ENCODE results near the gene DOP1A.

DOP1A gene, protein sequence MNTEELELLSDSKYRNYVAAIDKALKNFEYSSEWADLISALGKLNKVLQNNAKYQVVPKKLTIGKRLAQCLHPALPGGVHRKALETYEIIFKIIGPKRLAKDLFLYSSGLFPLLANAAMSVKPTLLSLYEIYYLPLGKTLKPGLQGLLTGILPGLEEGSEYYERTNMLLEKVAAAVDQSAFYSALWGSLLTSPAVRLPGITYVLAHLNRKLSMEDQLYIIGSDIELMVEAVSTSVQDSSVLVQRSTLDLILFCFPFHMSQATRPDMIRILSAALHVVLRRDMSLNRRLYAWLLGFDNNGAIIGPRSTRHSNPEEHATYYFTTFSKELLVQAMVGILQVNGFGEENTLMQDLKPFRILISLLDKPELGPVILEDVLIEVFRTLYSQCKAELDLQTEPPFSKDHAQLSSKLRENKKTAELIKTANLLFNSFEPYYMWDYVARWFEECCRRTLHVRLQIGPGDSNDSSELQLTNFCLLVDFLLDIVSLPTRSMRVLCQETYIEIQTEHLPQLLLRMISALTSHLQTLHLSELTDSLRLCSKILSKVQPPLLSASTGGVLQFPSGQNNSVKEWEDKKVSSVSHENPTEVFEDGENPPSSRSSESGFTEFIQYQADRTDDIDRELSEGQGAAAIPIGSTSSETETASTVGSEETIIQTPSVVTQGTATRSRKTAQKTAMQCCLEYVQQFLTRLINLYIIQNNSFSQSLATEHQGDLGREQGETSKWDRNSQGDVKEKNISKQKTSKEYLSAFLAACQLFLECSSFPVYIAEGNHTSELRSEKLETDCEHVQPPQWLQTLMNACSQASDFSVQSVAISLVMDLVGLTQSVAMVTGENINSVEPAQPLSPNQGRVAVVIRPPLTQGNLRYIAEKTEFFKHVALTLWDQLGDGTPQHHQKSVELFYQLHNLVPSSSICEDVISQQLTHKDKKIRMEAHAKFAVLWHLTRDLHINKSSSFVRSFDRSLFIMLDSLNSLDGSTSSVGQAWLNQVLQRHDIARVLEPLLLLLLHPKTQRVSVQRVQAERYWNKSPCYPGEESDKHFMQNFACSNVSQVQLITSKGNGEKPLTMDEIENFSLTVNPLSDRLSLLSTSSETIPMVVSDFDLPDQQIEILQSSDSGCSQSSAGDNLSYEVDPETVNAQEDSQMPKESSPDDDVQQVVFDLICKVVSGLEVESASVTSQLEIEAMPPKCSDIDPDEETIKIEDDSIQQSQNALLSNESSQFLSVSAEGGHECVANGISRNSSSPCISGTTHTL (N-terminal part only)

GRCh38 chr6:83067448-83068439 is at the start of gene DOP1A:
Gene DOP1A (plus strand): TSS chr6:83067671. CDS start chr6:83096978, 29,307 bp downstream.
- DNase-seq (ENCODE audit: extremely low read depth in 1 of 2, low read depth in 1 of 2) = peak; percentile 93 to 95

DNA sequence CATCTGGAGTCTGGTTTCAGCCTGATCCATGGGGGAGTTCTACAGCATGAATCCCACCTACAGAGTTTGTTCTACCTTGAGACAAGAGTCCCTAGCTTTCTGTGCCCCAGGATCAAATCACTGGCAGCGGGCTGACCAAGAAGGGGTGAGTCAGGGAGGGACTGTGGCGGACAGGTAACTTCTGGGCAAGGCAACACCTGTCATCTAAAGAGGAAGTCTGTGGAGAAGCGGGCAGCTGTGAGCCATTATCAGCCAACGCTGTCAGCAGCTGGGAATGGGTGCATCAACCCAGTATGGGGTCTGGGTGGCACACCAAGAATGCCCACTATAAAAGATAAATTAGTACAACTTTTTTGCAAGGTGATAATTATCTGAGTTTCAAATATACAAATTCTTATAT is 47.7 kb upstream of the DOP1A start:
- DNase-seq (ENCODE audit: extremely low read depth in 1 of 2, low read depth in 1 of 2) = no peak

- no peak for DNase-seq (ENCODE audit: extremely low read depth in 1 of 2, low read depth in 1 of 2)
These were observed 35.8 kb upstream of the DOP1A start for GRCh38 chr6:83031689-83032088.

DNA sequence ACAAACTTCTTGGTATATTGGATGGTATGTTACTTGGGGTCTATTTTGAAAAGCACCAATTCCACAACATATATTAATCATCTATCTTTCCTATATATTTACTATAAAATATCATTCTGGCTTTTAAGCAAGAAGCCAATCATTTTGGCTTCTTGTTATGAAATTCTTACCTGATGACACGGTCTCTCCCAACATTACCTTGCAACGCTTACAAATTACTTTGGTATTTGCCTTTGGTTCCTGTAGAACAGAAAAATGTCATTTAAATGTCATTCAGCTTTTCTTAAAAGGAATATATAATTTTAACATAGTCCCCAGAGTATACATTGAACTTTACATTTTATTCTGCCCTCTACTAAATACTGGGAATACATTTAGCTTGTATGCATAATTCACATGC is 29.2 kb upstream of the DOP1A start:
- DNase-seq (ENCODE audit: extremely low read depth in 1 of 2, low read depth in 1 of 2) = no peak

GRCh38 chr6:83042467-83043053 is 24.9 kb upstream of the DOP1A start:
- DNase-seq (ENCODE audit: extremely low read depth in 1 of 2, low read depth in 1 of 2) = no peak

GRCh38 chr6:83044091-83044768 is 23.2 kb upstream of the DOP1A start:
- no peak for DNase-seq (ENCODE audit: extremely low read depth in 1 of 2, low read depth in 1 of 2)

DNA sequence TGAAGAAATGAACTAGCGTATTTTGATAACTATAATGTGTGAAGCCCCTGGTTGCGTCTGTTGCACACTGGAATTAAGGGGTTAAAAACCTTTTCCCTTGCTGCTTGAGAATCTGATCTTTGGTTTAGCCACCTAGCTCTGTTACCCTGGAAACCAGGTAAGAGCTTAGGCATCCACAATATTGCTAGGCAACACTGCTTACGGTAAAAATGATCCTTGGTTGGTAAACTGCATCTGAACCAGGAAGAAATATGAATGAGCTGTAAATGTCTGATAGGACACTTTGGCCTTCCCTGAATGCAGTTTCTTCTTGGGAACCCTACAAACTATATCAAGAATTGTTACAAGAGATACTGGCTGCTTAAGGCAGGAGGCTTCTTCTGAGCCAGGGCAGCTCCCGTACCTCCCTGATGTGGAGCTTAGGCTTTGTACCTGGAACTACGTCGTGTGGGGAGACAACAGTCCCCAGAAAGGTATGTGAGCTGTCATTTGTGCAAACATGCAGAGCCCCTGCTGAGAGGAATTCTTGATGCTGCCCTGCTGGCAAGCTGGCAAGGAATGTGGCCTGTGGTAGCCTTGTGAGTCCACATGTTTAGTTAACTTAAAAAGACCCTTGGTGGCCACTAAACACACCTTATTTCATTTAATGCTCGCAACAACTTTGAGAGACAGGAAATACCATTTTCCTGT is 20.3 kb upstream of the DOP1A start:
- no peak for DNase-seq (ENCODE audit: extremely low read depth in 1 of 2, low read depth in 1 of 2)

DNA sequence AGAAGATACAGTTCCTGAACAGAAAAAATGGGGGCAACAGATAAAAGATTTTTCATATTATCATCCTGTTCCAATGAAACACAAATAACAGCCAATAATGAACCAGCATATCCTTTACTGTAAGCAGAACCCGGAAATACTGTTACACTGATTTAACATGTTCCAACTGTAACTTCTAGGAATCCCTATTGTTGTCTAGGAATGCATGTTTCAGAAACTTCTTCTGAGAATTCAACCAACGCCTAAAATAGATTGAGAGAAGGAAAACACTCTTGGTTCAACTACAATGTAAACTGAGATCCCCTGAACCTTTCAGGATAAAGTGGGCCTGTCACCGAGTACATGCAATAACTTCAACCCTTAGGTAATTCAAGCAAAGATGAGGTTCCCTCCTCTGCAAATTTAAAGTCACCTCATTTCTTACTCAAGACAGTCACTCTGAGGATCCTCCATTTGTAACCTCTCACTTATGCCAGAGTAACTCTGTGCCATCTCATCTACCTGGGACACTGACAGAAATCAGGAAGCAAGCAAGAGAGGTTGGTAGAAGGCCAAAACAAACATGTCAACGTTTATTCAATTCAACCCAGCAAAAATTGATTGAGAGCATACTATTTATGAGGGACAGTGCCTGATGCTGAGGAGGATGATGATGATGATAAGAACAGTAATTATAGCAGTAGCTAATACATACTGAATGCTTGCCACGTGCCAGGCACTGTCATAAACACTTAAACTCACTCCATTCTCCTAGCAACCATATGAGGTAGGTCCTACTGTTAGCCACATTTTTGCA is 15.9 kb upstream of the DOP1A start:
- no peak for DNase-seq (ENCODE audit: extremely low read depth in 1 of 2, low read depth in 1 of 2)

GRCh38 chr6:83053678-83054077 is 13.8 kb upstream of the DOP1A start:
- DNase-seq (ENCODE audit: extremely low read depth in 1 of 2, low read depth in 1 of 2) = no peak

GRCh38 chr6:83055366-83055964 is 12.0 kb upstream of the DOP1A start:
- DNase-seq (ENCODE audit: extremely low read depth in 1 of 2, low read depth in 1 of 2) = no peak

DNA sequence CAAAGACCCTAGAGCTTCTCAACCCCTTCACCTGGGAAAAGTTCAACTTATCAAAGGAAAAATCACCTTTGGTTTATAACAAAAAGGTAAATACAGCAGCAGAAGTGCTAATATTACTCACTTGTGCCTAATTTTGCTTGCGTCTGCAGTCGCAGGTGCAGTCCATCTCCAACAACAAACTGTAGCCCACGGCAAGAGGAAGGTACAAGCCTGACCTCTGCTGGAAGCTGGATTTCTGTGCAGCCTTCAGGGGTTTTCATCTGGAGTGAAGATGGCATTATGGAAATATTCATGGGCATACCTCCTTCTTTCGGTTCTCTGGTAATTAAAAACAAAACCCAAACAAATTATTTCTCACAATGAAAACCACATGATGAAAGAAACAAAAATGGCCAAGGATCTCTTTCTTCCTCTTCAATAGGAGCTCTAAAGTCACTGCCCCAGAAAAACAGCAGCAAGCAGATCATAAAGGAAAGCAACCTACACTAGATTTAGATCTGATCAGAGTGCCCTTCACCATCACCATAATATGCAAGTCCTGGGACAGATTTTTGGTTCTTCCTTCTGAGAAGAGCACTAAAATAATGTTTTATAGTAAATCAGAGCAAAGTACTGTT is 9.7 kb upstream of the DOP1A start:
- DNase-seq (ENCODE audit: extremely low read depth in 1 of 2, low read depth in 1 of 2) = no peak

DNA sequence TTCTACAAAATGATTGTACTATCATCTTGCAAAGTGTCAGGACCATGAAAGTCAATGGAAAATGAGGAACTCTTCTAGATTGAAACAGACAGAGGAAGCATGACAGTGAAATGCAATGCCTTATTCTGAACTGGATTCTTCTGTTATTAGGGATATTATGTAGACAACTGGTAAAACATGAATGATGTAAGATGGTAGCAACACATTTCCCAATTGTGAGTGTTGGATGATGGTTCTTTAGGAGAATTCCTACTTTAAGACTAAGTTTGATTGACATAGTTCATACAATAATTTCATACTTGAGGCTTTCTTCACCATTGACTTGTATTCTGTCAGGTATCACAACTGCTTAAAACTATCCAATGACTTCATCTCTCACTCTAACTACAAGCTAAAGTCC is 6.3 kb upstream of the DOP1A start:
- DNase-seq (ENCODE audit: extremely low read depth in 1 of 2, low read depth in 1 of 2) = no peak

GRCh38 chr6:83062225-83062624 is 5.2 kb upstream of the DOP1A start:
- DNase-seq (ENCODE audit: extremely low read depth in 1 of 2, low read depth in 1 of 2) = no peak

GRCh38 chr6:83065511-83066192 is 1.8 kb upstream of the DOP1A start, which contains the start of gene UBE3D:
Gene UBE3D (minus strand): TSS chr6:83065841. CDS start chr6:83065718, 123 bp downstream.
- DNase-seq (ENCODE audit: extremely low read depth in 1 of 2, low read depth in 1 of 2) = peak; percentile 80 to 83

GRCh38 chr6:83068616-83069015 is 1.1 kb downstream of the DOP1A start:
- DNase-seq (ENCODE audit: extremely low read depth in 1 of 2, low read depth in 1 of 2) = no peak

DNA sequence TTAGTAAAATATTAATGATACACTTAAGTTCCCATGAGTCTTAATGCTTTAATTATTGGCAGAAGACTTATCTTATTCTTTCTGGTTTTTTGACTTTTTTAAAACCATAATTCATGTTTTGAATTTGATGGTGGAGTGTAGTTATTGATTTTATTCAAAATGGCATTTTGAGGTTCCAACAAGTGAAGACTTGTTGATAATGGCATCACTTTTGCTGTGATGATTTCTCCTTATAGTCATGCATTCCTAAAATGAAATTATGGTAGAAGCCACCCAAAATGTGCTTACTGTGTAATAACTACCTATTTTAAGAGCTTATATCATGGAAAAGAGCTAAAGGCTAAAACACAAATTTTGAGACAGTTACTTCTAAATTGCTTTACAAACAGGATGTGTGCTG is 2.2 kb downstream of the DOP1A start:
- no peak for DNase-seq (ENCODE audit: extremely low read depth in 1 of 2, low read depth in 1 of 2)

Measured in stimulated activated CD8-positive, alpha-beta memory T cell treated with anti-CD3 and anti-CD28 coated beads, Interleukin-7, amount 100 ng/mL, for 48 hours (primary cell).